NCI-H1694 treated with DMSO at 0.1 percent for 48 hours (cell line): ENCODE results near the gene TCP11L2.
A peak's percentile ranks its signal among the peaks of the same experiment; 100 is the strongest.
"Not testable (repeated sequence)": the region's sequence is repeated elsewhere in the genome, so short reads cannot be mapped to it uniquely, and the experiment has no call there.

ENCODE experiments used
- DNase-seq: peaks from one replicate; lab custom pipeline; 2025; lab: John Stamatoyannopoulos, UW

TCP11L2 gene

DNA sequence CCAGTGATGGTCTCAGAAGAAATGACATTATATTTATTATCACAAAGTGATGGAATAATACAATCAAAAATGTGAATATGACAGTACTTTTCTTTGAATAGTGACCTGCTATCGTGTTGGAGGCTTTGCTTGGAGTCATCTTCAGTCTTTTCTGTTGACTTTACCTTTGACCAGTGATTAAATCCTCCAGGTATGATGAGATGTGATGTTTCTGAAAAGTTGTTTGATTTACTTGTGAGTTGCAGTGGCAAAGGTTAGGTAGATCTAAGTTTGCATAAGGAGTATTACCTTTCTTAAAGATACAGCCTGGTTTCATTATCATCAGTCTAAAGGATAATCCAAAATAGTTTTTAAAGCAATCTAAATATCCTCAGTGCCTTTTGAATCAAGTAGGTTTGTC is 4.6 kb downstream of the TCP11L2 start:
- no peak for DNase-seq

DNA sequence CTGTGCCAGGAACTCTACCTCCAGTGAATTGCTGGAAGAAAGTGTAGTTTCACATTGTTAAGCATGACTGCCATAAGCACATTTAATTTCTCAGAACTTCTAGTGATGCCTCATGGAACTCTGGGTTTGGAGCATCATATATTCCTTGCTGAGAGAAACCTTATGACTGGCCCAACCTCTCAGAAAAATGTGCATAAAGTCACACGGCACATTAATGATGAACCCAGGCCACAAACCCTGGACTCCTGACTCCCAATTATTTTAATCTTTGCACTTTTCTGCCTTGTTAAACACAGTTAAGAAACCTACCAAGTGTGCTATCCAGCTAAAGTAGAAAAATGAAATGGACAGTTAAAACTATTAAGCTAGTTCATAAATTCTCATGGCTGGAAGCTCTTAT is 5.6 kb downstream of the TCP11L2 start:
- no peak for DNase-seq

DNA sequence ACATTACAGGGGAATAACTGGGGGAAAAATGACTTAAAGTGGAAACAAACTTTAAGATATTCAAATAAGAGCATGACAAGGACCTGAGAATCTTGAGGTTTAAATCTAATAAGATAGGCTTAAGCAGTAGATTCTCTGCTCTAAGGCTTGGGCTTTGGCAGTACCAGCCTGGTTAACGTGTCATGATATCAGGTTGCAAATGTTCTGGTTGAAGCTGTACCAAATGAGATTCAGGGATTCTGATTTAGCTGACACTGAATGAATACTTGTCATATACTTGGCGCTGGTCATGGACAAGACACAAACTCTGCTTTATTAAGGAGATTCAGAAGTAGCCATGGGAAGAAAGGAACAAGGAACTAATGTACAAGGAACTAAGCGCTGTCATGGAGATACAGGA is 6.1 kb downstream of the TCP11L2 start:
- no peak for DNase-seq

DNA sequence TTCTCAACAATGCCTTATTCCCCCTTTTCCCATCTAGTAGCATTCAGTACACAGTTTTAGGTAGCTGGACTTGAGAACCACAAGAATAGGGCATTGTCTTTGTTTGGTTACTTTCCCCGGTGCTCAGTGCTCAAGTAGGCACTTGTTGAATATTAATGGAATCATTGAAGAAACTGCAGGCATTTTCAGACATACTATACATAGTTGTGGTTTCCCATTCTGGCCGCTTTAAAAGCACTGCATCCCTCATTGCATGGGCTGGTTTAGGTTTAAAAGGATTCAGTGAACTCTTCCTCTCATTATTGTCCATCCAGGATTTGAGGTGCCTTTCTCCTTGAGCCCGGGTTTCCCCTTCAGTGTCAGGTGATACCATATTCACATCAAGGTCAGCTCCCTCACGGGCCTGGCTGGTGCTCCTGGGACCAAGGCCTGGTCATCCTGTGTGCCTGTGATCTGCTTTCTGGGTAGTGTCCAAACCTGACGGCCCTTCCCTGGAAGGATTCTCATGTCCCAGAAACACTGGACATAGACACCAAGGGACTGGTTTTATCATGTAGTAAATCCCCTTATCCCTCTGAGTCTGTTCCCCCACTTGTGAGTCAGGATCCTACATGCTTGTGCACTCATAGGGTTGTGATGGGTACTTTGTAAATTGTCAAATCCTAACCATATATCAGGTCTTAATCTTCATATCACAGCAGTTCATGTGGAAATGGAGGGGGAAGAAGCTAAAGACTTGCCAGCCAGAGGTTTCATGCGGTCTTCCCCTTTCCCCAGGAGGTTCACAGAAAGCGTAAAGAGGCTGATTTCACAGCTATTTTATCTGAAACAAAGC is 7.4 kb downstream of the TCP11L2 start:
- DNase-seq, result no peak

DNA sequence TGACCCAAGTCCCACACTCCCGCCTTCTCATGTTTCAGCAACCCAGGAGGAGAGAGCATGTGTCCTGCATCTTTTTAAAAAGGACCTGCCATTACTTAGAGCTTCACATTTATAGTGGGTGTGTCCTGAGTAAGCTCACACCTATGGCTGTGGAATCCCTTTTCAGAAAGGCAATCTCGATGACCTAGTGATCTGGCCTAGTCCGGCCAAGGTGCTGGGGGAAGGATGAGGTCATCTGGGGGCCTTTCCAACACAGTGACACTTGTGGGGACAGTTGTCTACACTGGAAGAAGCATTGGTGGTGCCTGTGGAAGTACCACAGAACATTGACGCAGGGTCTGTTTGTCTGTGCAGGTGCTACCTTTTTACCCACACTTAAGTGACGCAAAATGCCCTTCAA is 8.2 kb downstream of the TCP11L2 start:
- DNase-seq, result no peak

DNA sequence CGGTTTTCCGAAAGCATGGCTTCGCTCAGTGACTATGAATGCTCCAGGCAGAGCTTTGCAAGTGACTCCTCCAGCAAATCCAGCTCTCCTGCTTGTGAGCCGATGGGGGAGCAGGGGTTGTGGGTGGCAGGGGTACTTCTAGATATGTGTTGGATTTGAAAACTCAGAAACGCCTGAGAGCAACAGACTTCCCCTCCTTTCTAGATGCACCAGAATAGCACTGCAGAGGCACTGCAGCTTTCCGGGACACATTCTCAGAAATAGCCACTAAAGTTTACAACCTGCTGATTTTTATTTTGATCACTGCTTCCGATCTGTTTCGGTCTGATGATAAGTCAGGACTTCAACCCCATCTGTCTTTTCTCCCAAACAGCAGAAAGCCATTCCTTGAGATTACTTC is 8.6 kb downstream of the TCP11L2 start:
- DNase-seq, result no peak

DNA sequence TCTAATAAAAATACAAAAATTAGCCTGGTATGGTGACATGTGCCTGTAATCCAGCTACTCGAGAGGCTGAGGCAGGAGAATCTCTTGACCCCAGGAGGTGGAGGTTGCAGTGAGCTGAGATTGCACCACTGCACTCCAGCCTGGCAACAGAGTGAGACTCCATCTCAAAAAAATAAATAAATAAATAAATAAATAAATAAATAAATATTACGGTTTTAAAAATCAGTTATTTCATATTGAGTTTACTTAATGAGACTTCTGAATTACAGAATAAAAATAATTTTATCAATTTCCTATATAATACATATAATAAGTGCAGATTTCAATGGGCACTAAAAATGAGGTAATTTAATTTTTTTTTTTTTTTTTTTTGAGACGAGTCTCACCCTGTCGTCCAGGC is 10.9 kb downstream of the TCP11L2 start:
- not testable (repeated sequence) for DNase-seq

DNA sequence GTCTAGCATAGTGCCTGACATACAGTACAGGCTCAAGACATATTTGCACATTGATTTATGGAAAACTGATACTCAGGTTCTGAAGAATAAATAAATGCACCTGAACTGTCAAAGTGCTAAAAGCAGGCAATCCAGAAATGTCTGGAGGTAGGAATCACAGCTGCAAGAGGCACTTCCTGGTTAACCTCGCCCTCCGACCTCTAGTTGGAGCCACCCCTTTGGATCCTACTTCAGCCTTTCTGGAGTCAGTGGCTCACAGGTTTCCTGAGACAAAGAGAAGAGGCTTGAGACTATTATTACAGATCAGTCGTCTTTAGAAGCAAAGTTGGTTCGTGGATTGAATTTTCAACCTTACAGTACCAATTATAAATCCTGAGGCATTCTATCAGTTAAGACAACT is 13.0 kb downstream of the TCP11L2 start:
- DNase-seq, result no peak

DNA sequence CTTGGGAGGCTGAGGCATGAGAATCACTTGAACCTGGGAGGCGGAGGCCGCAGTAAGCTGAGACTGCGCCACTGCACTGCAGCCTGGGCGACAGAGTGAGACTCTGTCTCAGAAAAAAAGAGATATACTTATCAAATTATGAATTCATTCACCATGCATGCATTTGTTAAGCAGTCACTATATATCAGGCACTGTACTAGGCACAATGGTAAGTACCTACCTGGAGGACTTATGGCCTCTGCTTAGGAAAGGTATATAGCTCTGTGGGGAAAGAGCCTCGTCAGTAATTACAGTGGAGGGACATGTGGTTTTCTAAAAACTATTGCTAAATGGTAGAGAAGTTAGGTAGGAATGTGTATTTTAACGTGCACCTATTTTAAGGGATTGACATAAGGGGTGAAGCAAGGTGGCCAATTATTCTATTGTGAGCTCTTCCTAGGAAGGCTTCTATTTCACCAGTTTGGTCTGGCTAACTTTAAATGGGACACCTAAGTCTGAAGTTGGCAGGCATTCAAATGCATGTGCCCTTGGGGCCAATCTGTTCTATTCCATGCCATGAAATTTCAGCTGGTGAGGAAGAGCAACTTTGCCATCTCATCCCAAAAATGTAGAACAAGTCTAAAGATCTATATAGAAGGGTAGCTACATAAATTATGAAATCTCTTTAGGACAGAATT is 15.0 kb downstream of the TCP11L2 start:
- no peak for DNase-seq

DNA sequence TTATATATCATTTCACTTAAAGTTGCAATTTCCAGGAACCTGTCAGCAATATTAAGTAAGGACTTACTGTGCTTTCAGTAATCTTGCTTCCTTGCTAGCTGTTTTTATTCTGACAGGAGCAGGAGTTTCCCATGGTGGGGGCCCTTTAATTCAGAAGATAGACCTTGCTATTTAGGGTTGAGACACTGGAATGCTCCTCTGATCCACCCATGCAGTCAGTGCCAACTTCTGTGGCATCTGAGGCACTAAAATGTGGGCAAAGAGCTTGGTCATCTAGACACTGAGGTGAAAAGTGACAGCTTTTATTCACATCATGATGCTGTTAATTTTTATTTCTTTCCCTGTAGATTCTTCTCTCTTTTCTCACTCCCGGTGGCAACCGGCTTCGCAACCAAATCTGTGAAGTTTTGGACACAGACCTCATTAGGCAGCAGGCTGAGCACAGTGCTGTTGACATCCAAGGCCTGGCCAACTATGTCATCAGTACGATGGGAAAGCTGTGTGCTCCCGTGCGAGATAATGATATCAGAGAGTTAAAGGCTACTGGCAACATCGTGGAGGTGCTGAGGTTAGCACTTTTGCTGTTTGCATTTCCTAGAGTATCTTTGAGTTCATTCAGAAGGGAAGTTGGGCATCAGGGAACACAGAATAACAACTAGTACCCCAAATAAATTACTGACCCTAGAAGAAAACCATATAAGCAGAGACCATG is 18.8 kb downstream of the TCP11L2 start:
- DNase-seq, result no peak

DNA sequence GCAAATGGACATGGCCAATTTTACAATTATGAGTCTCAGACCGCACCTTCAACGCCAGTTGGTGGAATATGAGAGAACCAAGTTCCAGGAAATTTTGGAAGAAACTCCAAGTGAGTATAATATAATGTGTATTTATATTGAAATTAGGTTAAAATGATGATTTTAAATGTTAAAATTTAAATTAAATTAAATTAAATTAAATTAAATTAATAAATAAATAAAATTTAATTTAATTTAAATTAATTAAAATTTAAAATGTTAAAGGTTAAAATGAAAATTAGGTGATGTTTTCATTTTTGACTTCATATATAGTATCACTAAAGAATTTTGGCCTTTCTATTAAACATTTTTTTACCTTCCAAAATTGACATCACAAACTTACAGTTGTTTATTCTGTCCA is 21.0 kb downstream of the TCP11L2 start:
- DNase-seq, result no peak

DNA sequence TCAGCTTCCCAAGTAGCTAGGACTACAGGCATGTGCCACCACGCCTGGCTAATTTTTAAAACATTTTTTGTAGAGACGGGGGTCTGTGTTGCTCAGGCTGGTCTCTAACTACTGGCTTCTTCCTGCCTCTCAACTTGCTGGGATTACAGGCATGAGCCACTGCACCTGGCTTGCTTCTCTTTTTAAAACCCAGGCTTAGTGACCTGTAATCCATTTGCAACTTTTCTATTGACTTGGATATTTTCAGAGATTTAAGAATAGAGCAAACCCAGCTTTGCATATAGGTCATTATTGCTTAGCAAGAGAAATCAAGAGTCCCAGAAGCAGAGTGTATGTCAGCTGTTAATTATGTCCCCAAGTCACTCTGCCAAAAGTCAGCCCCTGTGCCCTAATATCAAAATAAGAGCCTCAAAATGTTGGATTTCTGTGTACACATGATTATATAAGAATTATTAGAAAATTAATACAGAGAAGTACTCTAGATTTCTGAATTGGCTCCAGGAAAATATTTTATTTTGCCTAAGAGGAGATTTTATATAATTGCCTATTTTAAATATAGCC is 24.9 kb downstream of the TCP11L2 start:
- DNase-seq, result peak; percentile 7

DNA sequence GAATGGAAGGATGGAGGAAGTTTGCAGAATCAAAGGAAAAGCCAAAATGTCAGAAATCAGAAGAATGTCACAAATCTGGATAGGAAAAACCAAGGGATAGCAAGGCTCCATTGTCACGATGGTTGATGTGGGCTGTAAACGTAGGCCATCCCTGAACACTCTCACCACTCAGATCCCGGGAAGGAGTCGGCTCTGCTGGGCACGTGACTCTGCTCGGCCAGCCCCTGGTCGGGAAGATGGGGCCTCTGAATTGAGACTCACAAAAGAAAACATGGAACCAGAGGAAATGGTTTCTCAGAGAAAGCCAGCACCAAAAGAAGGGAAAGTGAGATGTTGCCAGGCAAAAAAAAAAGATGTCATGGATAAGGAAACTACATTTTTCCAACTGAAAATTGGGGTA is 26.2 kb downstream of the TCP11L2 start:
- no peak for DNase-seq

DNA sequence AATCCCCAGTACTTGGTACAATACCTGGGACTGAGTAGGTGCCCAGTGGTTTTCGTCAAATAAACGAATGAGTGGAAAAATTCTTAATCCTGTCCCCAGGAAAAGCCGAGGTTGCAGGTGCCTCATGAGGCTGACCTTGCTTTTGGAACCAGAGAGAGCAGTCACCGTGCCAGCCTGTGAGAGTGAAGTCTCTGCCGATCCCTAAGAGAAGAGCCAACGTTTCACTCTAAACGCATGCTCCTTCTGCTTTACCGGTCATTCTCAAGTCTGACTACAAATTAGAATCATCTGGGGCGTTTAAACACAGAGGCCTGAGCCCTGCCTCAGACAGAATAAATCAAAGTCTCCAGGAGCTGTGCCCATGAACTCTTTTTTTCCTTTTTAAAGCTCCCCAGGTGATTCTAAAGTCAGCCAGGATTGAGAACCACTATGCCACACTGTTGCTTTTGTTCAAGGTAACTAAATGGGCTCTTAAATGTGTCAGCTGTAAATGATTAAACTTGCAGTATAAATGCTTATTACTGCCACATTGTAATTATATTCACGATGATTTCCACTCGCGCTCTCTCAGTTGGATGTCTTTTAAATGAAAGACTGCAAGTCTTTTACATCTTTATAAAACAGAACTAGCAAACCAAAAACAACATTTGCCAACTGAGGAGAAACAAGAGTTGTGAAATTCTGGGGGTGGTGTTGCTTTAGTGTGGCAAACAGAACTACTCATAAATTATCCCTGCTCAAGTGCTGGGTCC is 26.9 kb downstream of the TCP11L2 start:
- DNase-seq, result no peak

DNA sequence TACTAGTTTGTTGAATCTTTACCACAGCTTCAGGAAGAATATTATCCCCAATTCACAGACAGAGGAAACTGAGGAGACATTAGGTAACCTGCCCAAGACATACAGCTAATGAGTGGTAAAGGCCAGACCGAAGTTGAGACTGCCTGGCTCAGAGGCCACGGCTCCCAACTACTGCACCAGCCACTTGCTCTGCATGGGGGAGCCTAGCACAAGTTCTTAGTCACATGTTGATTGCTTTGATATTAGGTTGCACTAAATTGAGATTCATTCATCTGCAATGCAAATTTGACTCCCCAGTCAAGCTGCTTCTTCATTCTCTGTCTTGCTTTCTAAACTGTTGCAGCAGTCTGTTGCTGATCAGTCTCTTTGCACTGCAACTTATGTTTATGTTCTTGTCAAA is 29.1 kb downstream of the TCP11L2 start:
- DNase-seq, result no peak

DNA sequence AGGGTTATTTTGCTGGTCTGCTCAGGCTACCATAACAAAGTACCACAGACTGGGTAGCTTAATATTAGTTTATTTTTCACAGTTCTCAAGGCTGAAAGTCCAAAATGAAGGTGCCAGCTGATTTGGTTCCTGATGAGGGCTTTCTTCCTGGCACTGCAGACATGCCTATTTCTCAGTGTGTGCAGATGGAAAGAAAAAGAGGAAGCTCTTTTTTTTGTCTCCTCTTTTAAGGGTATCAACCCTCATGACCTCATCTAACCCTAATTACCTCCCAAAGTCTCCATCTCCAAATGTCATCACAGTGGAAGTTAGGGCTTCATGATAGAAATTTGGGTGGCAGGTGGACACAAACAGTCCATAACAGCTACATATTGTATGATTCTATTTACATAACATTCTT is 30.0 kb downstream of the TCP11L2 start:
- DNase-seq, result no peak

DNA sequence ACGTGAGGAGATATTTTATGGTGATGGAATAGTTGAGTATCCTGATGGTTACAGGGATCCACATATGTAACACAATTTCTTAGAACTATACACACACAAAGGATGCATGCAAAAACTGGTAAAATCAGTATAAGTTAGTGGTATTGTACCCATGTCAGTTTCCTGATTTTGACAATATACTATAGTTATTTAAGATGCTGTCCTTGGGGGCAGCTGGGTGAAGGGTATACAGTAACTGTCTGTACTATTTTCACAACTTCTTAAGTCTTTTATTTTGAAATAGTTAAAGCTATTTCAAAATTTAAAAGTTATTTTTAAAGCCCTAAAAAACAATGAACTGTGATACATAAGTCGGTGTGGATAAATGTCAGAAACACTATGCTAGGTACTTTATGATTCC is 30.5 kb downstream of the TCP11L2 start:
- DNase-seq, result no peak

DNA sequence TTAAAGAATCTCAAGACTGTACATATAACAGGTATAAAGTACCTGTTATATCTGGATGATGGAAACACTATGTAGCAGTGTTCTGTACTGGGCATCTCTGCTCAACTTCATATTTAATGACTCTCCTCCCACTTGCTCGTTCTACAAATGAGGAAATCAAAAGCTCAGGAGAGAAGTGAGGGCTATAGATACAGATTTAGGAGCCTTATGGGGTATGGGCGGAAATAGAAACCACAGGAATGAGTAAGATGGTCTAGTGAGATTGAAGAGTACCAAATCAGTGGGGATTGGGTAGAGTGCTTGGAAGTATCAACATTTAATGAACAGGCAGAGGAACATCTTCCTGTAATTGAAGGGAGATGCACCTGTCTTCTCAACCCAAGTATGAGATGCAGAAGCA is 31.2 kb downstream of the TCP11L2 start:
- no peak for DNase-seq

DNA sequence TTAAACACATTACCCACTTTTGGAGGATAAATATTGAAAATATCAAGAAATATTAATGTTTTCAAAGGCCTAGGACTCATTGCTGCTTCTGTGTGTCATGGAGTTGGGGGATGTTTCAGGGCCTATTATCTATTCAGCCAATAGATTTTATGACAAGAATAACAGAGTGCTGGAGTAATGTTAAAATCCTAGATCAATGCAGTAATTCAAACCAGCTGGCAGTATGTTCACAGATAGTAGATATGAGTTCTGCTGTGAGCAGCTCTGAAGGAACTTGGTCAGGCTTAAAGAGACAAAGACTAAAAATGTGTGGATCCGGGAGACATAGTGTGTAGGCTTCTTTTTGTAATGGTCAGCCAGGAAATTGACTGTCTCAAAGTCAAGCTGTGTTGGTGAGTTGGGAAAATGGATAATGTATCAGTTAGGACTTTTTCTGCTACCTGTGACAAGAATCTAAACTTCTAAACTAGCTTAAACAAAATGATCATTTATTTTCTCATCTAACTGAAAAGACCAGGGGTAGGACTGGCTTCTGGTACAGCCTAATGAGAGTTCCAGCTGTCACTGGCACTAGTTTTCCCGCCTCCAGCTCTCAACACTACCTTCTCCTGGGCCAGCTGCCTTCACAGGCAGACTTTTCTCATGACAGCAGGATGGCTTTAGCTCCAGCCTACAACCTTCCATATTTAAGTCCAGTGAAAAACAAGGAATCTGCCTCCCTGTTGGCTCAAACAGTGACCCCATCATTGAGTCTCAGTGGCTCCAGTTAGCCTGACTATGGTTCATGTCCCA is 38.7 kb downstream of the TCP11L2 start:
- DNase-seq, result peak; percentile 61

DNA sequence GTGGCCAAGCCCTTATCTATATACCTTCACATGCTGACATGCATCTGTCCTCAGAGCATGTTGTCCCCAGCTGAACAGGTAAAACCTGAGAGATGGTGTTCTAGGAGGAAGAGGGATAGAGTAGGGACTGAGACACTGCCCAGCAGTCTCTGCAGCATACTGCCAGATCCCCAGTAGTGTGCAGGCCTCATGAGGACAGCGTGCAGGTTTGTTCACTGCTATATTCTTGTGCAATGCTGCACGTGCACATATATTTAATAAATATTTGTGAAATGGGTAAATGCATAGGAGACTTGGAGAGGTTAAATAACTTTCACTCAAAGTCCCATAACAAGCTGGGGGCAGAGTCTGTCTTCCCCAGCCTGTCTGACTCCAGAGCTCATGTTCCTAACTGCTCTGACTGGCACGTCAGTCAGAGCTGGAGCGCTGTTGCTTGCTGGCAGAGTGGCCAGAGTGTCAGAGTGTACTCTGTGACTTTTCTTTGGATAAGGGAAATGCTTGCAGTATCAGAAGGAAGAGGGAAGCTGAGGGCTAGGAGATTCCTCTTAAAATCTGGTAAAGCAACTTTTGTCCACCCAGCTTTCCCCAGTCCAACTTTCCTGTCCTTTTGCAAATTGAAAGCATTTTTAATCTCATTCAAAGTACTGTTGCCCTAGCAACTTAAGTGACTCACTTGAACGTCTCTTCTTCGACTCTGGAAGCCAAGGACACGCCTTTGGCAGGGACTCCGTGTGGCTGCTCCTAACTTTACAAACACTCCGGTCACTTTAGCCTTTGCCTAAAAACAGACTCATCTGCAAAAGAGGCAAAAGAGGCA is 40.1 kb downstream of the TCP11L2 start:
- DNase-seq, result no peak

DNA sequence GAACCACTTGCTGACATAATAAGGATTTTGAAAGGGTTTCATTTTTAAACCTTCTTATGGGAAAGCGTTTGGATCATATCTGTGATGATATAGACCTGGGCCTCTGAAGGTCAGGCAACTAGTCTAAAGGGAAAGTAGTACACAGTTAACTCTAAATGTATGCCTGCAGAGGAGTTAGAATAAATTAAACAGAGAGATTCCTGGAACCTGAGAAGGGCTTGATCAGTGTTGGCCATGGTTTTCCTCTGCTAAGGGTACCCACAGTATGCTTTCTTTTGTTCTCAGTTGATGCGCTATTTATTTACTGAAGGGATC is 40.6 kb downstream of the TCP11L2 start:
- no peak for DNase-seq
